ENCODE results near the gene INPP4A. TPM values are rescaled to one million over a fixed set of nuclear protein-coding genes. Genes with fewer than 3 reads are reported as not detected.

Gene INPP4A
- total and polyA plus RNA-seq, 12 donors: 3.8 to 31.2 (median 21.1) TPM

GRCh38 chr2:98579926-98580325 is 135.3 kb downstream of the INPP4A start:
- no peak for DNase-seq
- intact Hi-C loops (cut with DNase I): loop anchor here in 4 of 10 donors (10.0 kb wide), 1 partner anchor 165 kb away; no protein-coding TSS in a partner anchor
- no peak for ATAC-seq
- Histone ChIP-seq H3K27ac (peak overlapping the region in 1 of 10 donors; percentile 22), H3K36me3 (peaks cover 0 to 100% (median 17%) of the 10 kb centered on the region in 9 donors), H3K4me1 (peaks cover 0 to 11% (median 0%) of the 10 kb centered on the region in 9 donors), H3K9me3 (no peaks in the 10 kb centered on the region), H3K4me3 (no peak overlapping the region), H3K27me3 (no peaks in the 10 kb centered on the region)
- TF ChIP-seq CTCF (IDR thresholded peaks at IDR 0.05): no peak
- WGBS, 2 donors: 84 to 88% methylated on average over 7 of the region's 7 CpGs

GRCh38 chr2:98580656-98581284 is 136.1 kb downstream of the INPP4A start:
- WGBS, 2 donors: 93 to 94% methylated on average over 10 of the region's 10 CpGs
- no peak for DNase-seq

GRCh38 chr2:98582523-98582922 is 137.9 kb downstream of the INPP4A start:
- H3K27me3 ChIP-seq: no peaks in the 10 kb centered on the region
- H3K27ac ChIP-seq: no peak overlapping the region
- 96 to 98% methylated on average over 9 of the region's 9 CpGs for WGBS, 2 donors
- no peak for ATAC-seq
- intact Hi-C loops (cut with DNase I): no loop called here
- DNase-seq: no peak
- peaks cover 0 to 9% (median 0%) of the 10 kb centered on the region in 9 donors for H3K4me1 ChIP-seq
- H3K4me3 ChIP-seq: no peak overlapping the region
- peaks cover 0 to 99% (median 22%) of the 10 kb centered on the region in 9 donors for H3K36me3 ChIP-seq
- no peaks in the 10 kb centered on the region for H3K9me3 ChIP-seq
- no peak for TF ChIP-seq CTCF (IDR thresholded peaks at IDR 0.05)

More at GRCh38 chr2:98580656-98581284, 136.1 kb downstream of the INPP4A start:
- H3K27me3 ChIP-seq: no peaks in the 10 kb centered on the region
- ATAC-seq: no peak
- no peak overlapping the region for H3K4me3 ChIP-seq
- H3K4me1 ChIP-seq: peaks cover 0 to 11% (median 0%) of the 10 kb centered on the region in 9 donors
- H3K9me3 ChIP-seq: no peaks in the 10 kb centered on the region
- no peak for TF ChIP-seq CTCF (IDR thresholded peaks at IDR 0.05)
- H3K36me3 ChIP-seq: peaks cover 0 to 100% (median 17%) of the 10 kb centered on the region in 9 donors
- H3K27ac ChIP-seq: no peak overlapping the region
- intact Hi-C loops (cut with DNase I): no loop called here

- Histone ChIP-seq H3K4me1 (peaks cover 0 to 9% (median 0%) of the 10 kb centered on the region in 9 donors), H3K27ac (no peak overlapping the region), H3K36me3 (peaks cover 0 to 99% (median 19%) of the 10 kb centered on the region in 9 donors), H3K4me3 (no peak overlapping the region), H3K9me3 (no peaks in the 10 kb centered on the region), H3K27me3 (no peaks in the 10 kb centered on the region)
- ATAC-seq (no peak), DNase-seq (no peak)
- TF ChIP-seq CTCF (IDR thresholded peaks at IDR 0.05): no peak
- WGBS, 2 donors: 95 to 97% methylated on average over 7 of the region's 7 CpGs
- intact Hi-C loops (cut with DNase I): no loop called here
Measured at GRCh38 chr2:98583276-98583675, 138.6 kb downstream of the INPP4A start.
